ENCODE measurements around the gene ZNF514. TPM values are rescaled to one million over a fixed set of nuclear protein-coding genes. Genes with fewer than 3 reads are reported as not detected.

ZNF514 gene
- total and polyA plus RNA-seq, 2 of the 8 experiments (the other 6 are each of a cell fraction or from before 2014, with no cell fraction given) = 5.3 to 13.3 TPM

GRCh38 chr2:95206096-95206495 is 46.4 kb upstream of the ZNF514 start (continued):
- TF ChIP-seq HDAC6 (IDR thresholded peaks at IDR 0.05; ENCODE audit: low read depth, low read length) (no peak), JUN (IDR thresholded peaks at IDR 0.05; ENCODE audit: low read depth, low read length) (no peak), POU5F1 (IDR thresholded peaks at IDR 0.05; ENCODE audit: low read depth, low read length) (no peak)

Data from H1 (cell line).